ENCODE measurements around the gene GLRX3.
A peak's percentile ranks its signal among the peaks of the same experiment; 100 is the strongest.
"Not testable (repeated sequence)": the region's sequence is repeated elsewhere in the genome, so short reads cannot be mapped to it uniquely, and the experiment has no call there.

The GLRX3 gene

DNA sequence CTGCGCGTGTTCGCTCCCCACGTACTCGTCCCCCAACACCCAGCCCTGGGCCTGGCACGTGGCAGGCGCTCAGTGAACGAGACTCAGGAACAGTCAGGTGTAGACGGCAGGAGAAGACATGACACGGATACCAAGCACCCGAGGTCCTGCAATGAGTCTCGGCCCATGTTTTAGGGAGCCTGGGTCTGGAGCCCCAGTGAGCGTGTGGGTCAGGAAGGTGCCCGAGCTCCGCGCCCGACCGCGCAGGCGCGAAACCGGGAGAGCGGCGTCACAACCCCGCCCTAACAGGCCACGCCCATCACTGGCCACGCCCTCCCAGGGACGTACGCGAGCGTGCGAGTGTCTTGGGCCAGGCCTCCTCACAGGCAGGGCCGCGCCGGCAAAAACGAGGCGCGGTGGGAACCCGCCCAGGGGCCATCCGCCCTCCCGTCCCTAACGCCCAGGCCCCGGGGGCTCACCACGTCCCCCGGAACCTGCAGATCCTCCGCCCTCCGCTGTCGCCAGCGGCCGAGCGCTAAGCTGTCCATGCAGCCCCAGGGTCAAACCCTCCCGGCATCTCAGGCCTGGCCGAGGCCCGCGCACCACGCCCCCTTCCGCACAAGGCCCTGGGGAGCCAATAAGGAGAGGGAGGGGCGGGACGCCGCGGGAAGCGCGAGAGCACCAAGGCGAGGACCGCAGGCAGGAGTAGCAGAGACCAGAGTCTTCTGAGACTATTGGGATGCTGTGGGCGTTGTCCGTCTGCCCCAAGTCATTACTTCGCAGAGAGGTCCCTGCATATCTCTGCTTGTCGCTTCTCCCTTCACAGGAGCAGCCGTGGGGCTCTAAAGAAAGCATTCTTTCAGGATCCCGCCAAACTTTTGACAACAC is 25.7 kb upstream of the GLRX3 start, which contains the start of gene C10orf143:
Gene C10orf143 (minus strand): TSS at position 585 of the 867 bp plus-strand sequence. CDS start 58 bp downstream, at position 527.
- Histone ChIP-seq H3K9me3 (replicated peaks in 1 of 11) (peaks cover 0 to 19% (median 4%) of the 10 kb centered on the region in 11 experiments; a peak in 11 of 22 replicates), H3K4me1 (peaks cover 13 to 35% (median 21%) of the 10 kb centered on the region in 10 experiments), H3K27me3 (no peaks in the 10 kb centered on the region), H3K9ac (peak within 1 kb of the TSS; percentile 85 to 95 (median 91)), H3K4me2 (peak within 1 kb of the TSS; percentile 86 to 99 (median 95)), H3K27ac (peak within 1 kb of the TSS; percentile 76 to 95 (median 92)), H4K20me1 (peaks cover 0 to 10% (median 7%) of the 10 kb centered on the region in 11 experiments; a peak in 9 of 22 replicates), H3K36me3 (peaks cover 0 to 12% (median 4%) of the 10 kb centered on the region in 11 experiments; a peak in 6 of 22 replicates), H3K4me3 (peak within 1 kb of the TSS; percentile 66 to 86 (median 75))
- no peak for TF ChIP-seq Cebpa-rat (IDR thresholded peaks at IDR 0.05)

DNA sequence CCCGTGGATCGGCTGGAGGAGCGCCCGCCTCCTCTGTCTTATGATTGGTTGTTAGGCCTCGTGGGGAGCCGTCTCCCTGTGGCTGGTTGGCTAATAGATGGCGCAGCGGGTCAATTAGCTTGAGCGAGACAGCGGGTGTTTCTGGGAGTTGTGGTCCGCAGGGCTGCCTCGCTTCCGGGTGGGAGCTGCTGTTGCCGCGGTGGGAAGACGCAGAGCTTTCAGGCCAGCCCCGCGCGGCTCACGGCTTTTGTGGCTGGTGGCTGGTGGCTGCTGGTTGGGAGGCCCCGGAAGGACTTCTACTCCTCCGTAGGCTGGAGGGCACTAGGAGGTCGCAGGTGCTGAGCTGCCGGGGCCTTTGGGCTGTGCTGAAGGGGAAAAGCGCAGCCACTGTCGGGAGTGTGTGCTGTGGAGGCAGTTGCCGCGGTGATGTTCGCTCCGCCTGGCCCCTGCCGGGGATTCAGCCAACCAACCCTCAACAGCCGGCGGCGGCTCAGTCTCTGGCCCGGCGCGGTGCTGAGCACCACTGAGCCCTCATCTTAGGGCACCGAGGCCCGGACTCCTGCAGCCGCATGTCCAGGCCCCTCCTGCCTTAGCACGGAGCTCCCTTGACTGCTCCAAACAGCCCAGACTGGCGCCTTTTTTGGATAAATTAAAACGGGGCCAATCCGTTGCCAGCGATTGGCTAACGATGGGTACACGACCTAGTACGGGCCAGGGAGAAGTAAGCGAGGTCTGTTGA is 24.9 kb upstream of the GLRX3 start:
- H3K27ac ChIP-seq, result peak overlapping the region; percentile 76 to 95 (median 92)

DNA sequence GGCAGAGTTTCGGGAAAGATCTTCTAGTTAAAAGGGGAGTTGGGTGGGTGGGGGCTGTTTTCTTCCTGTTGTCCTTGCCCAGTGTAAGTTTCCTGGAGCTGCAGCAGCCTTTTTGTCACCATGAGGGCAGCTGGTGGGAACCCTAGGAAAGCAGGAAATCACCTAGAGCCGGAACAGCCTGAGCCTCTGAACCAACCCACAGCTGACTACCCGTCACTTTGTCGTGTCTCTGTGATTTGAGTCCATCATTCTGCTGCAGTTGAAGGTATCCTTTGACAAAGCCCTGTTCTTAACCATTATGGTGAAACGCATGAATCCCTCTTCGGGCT is 24.4 kb upstream of the GLRX3 start:
- peaks cover 0 to 10% (median 7%) of the 10 kb centered on the region in 11 experiments; a peak in 9 of 22 replicates for H4K20me1 ChIP-seq
- no peaks in the 10 kb centered on the region for H3K27me3 ChIP-seq
- H3K9me3 ChIP-seq (replicated peaks in 1 of 11), result peaks cover 6 to 32% (median 13%) of the 10 kb centered on the region in 11 experiments; a peak in 21 of 22 replicates
- peak overlapping the region; percentile 66 to 86 (median 75) for H3K4me3 ChIP-seq
- H3K27ac ChIP-seq, result peak overlapping the region in 10 of 11 experiments; percentile 86 to 95 (median 92); a peak in 20 of 22 replicates
- peak overlapping the region; percentile 66 to 99 (median 94) for H3K4me2 ChIP-seq
- no peak for TF ChIP-seq Cebpa-rat (IDR thresholded peaks at IDR 0.05)
- 0 out of 22 replicates have a peak, but pooled peaks cover 0 to 6% (median 0%) of the 10 kb centered on the region in 11 experiments for H3K36me3 ChIP-seq
- H3K9ac ChIP-seq, result peak overlapping the region; percentile 85 to 95 (median 91)
- peaks cover 13 to 35% (median 21%) of the 10 kb centered on the region in 10 experiments for H3K4me1 ChIP-seq

More for the DNA sequence above, 24.9 kb upstream of the GLRX3 start:
- no peak for TF ChIP-seq Cebpa-rat (IDR thresholded peaks at IDR 0.05)
- peaks cover under 1 to 27% (median 8%) of the 10 kb centered on the region in 11 experiments; a peak in 19 of 22 replicates for H3K9me3 ChIP-seq (replicated peaks in 1 of 11)
- H3K4me2 ChIP-seq, result peak overlapping the region; percentile 66 to 99 (median 95)
- no peaks in the 10 kb centered on the region for H3K27me3 ChIP-seq
- peaks cover 0 to 6% (median 0%) of the 10 kb centered on the region in 11 experiments; a peak in 1 of 22 replicates for H3K36me3 ChIP-seq
- H3K4me1 ChIP-seq, result peaks cover 13 to 35% (median 21%) of the 10 kb centered on the region in 10 experiments
- peak overlapping the region; percentile 85 to 95 (median 91) for H3K9ac ChIP-seq
- peaks cover 0 to 10% (median 7%) of the 10 kb centered on the region in 11 experiments; a peak in 9 of 22 replicates for H4K20me1 ChIP-seq
- H3K4me3 ChIP-seq, result peak overlapping the region; percentile 66 to 86 (median 75)

DNA sequence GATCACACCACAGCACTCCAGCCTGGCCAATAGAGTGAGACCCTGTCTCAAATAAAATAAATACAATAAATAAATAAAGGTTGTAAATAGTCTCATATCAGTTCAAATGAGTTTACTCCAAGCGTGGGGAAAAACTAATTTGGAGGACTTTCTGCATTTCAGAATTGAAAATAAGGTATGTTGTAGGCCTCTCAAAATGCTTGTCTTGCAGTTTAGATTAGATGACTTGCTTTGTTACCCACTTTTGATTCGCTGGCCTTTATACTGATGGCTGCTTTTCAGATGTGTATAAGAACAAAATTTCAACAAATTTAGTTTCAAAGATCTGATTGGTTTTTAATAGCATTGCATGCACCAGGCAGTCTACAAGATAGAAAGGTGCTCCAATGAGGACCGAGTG is 23.4 kb upstream of the GLRX3 start:
- H3K4me2 ChIP-seq, result peak overlapping the region in 5 of 11 experiments; percentile 66 to 99 (median 96); a peak in 5 of 22 replicates
- no peak for TF ChIP-seq Cebpa-rat (IDR thresholded peaks at IDR 0.05)
- no peak overlapping the region for H3K27ac ChIP-seq
- H4K20me1 ChIP-seq, result peaks cover 0 to 10% (median 7%) of the 10 kb centered on the region in 11 experiments; a peak in 9 of 22 replicates
- peaks cover 0 to 3% (median 0%) of the 10 kb centered on the region in 11 experiments; a peak in 1 of 22 replicates for H3K36me3 ChIP-seq
- no peak overlapping the region for H3K4me3 ChIP-seq
- H3K9ac ChIP-seq, result no peak overlapping the region
- H3K4me1 ChIP-seq, result peaks cover 13 to 27% (median 21%) of the 10 kb centered on the region in 10 experiments
- no peaks in the 10 kb centered on the region for H3K27me3 ChIP-seq
- H3K9me3 ChIP-seq (replicated peaks in 1 of 11), result peaks cover 16 to 42% (median 23%) of the 10 kb centered on the region in 11 experiments

DNA sequence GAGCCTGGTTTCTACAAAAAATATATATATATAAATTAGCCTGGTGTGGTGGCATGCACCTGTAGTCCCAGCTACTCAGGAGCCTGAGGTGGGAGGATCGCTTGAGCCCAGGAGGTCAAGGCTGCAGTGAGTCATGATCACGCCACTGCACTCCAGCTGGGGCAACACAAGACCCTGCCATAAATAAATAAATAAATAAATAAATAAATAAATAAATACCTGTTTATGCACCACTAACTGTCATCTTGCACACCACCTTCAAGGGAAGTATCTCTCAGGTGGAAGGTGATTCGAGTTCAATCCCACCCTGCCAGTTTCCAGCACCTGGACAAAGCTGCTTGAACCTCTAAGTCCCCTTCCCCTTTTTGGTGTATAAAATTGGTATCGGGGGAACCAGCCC is 19.2 kb upstream of the GLRX3 start:
- not testable (repeated sequence) for H3K4me3 ChIP-seq, H3K9ac ChIP-seq, H4K20me1 ChIP-seq, H3K4me2 ChIP-seq, H3K36me3 ChIP-seq, H3K27ac ChIP-seq, H3K27me3 ChIP-seq
- peaks cover 26 to 51% (median 35%) of the 10 kb centered on the region in 11 experiments for H3K9me3 ChIP-seq (replicated peaks in 1 of 11)
- peaks cover 0 to 11% (median 2%) of the 10 kb centered on the region in 10 experiments; a peak in 4 of 20 replicates for H3K4me1 ChIP-seq

DNA sequence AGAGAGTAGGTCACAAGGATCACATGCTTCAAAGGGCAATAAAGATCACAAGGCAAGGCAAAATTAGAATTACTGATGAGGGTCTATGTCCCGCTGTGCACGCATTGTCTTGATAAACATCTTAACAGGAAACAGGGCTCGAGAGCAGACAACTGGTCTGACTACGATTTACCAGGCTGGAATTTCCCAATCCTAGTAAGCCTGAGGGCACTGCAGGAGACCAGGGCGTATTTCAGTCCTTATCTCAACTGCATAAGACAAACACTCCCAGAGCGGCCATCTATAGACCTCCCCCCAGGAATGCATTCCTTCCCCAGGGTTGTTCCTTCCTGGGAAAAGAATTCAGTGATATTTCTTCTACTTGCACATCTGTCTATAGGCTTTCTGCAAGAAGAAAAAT is 18.7 kb upstream of the GLRX3 start:
- not testable (repeated sequence) for H3K27ac ChIP-seq, H3K4me3 ChIP-seq, H4K20me1 ChIP-seq, H3K36me3 ChIP-seq, H3K4me2 ChIP-seq, H3K27me3 ChIP-seq, H3K9ac ChIP-seq, H3K4me1 ChIP-seq
- H3K9me3 ChIP-seq (replicated peaks in 1 of 11), result peaks cover 24 to 49% (median 35%) of the 10 kb centered on the region in 11 experiments

DNA sequence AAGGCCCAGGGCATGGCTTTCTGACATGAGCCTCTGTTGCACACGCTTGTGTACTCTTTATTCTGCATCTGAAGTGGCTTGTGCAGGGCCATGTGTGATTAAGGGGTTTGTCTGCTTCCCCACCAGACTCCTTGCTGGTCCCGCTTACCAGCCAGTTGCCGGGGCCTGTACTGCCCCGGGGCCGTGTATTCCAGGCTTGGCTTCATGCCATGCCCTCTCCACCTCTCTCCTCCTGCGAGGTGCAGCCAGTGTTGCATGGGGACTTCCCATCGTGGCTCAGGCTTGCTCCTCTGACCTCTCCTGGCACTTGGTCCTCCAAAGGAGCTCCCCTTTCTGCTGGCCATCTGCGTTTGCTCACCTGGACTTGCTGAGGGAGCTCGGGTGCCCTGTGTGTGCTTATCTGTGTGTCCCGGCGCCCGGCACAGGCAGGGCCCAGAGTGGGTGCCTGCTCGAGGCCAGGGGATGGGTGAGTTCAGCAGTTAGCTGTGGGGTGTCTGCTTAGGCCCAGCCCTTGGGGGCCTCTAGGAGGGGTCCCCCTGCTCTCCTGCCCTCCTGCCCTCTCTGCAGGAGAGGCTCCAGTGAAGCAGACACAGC is 14.6 kb upstream of the GLRX3 start:
- H3K4me1 ChIP-seq, result peaks cover 0 to 4% (median 0%) of the 10 kb centered on the region in 10 experiments; a peak in 2 of 20 replicates

DNA sequence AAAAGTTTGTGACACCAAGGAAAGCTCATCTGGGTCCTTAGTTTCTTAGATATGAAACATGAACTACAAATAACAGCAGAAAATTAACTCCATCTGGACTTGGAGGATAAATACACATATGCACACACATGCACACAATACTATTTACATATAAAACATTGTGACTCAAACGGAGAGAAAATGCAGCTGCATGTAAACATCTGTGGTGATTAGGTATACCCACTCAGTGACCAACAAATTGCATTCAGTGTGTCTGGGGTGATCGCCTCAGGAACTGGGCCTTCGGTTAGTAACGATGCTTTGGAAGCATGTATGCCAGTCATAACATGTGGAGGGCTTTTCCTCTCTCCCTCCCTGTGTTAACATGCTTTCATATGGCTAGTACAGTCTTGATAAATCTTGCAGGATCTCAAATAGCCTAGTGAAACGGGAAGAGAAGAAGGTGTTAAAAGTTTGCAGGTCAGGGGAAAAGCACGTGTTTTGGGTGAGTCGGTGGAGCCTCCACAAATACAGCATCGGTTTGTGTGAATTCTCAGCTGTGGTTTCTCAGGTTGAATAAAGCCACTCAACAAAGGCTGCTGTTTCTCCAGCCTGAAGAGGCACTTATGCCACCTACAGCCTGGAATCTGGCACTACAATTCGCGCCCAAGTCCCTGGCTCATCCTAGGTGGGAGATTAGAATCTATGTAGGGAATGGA is 8.7 kb upstream of the GLRX3 start:
- peaks cover 0 to 9% (median 3%) of the 10 kb centered on the region in 10 experiments; a peak in 7 of 20 replicates for H3K4me1 ChIP-seq
- no peak overlapping the region for H3K27ac ChIP-seq
- H4K20me1 ChIP-seq, result no peaks in the 10 kb centered on the region
- TF ChIP-seq Cebpa-rat (IDR thresholded peaks at IDR 0.05), result no peak
- no peaks in the 10 kb centered on the region for H3K36me3 ChIP-seq
- H3K4me3 ChIP-seq, result no peak overlapping the region
- H3K9me3 ChIP-seq (replicated peaks in 1 of 11), result no peaks in the 10 kb centered on the region
- peak overlapping the region in 4 of 11 experiments; percentile 24 to 48 (median 34); a peak in 4 of 22 replicates for H3K4me2 ChIP-seq
- H3K9ac ChIP-seq, result 0 out of 22 replicates have a peak overlapping the region, but pooled peaks of 1 of the 11 experiments have one; percentile 16
- H3K27me3 ChIP-seq, result peaks cover 12 to 24% (median 17%) of the 10 kb centered on the region in 11 experiments

More for the DNA sequence above, 14.6 kb upstream of the GLRX3 start:
- Histone ChIP-seq H3K27me3 (no peaks in the 10 kb centered on the region), H3K4me2 (no peak overlapping the region), H3K9me3 (replicated peaks in 1 of 11) (peaks cover 20 to 28% (median 23%) of the 10 kb centered on the region in 11 experiments), H3K27ac (no peak overlapping the region), H4K20me1 (no peaks in the 10 kb centered on the region), H3K36me3 (no peaks in the 10 kb centered on the region; a peak in 1 of 22 replicates), H3K9ac (no peak overlapping the region), H3K4me3 (no peak overlapping the region)
- no peak for TF ChIP-seq Cebpa-rat (IDR thresholded peaks at IDR 0.05)
